ENCODE results near the gene ARL6.

Gene ARL6, protein sequence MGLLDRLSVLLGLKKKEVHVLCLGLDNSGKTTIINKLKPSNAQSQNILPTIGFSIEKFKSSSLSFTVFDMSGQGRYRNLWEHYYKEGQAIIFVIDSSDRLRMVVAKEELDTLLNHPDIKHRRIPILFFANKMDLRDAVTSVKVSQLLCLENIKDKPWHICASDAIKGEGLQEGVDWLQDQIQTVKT

GRCh38 chr3:97764407-97765238 lies at the start of gene ARL6:
ARL6 (plus strand) TSS chr3:97764758; CDS start chr3:97768108, 3,350 bp downstream.
- peak; percentile 86 for DNase-seq (ENCODE audit: low spot score)

GRCh38 chr3:97719156-97719821 lies 45.3 kb upstream of the ARL6 start:
- DNase-seq (ENCODE audit: low spot score): peak; percentile 62

DNA sequence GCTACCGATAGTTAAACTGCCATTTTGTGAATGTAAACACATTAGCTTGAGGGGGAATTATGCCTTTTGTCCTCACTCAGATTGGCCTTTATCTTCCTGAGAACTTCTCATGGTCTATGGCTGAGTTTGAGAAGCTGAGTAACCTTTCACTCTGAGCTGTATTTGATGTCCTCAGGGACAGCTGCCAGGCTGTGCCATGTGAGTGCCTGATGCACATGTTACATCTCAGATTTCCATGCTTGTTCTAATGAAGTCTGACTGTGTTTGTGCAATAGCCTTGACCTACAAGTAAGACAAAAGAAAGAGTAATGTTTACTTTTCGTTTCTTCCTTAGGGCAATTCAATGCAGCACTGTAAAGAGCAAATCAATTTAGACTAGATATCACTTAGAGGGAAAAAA lies 44.1 kb upstream of the ARL6 start:
- DNase-seq (ENCODE audit: low spot score): no peak

DNA sequence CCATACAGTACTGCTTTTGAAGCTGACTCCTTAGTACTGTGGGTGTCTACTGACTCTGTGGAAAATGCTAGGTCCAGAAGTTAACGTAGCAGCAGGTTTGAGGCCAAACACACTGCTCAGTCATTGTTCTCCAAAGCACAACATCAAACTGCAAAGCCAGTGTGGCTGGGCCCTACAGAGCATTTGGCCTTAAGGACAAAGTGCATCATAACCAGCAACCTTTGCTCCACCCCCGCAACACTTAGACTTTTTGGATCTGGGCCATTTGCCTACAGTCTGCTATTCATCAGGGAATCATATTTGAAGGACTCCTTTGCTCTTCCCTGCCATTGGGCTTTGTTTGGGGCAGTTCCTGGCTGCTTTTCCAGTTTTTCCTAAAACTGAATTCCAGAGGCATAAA lies 43.1 kb upstream of the ARL6 start:
- DNase-seq (ENCODE audit: low spot score): no peak

DNA sequence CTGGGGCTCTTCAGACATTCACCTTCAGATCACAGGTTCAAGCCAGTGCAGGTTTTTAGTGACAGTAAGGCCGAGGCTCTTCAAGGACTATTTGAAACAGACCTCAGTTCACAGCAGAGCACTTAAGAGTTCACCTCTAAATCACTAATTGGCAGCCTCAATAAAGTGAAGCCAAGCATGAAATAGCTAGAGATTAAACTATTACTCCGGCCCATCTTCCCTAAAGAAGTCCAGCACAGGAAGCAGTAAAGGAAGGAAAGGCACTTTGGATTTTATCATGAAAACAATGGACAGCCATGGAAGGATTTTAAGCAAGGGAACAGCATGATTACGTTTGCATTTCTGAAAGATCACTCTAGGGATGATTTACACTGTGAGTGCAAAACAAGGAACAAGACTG lies 27.6 kb upstream of the ARL6 start:
- no peak for DNase-seq (ENCODE audit: low spot score)

DNA sequence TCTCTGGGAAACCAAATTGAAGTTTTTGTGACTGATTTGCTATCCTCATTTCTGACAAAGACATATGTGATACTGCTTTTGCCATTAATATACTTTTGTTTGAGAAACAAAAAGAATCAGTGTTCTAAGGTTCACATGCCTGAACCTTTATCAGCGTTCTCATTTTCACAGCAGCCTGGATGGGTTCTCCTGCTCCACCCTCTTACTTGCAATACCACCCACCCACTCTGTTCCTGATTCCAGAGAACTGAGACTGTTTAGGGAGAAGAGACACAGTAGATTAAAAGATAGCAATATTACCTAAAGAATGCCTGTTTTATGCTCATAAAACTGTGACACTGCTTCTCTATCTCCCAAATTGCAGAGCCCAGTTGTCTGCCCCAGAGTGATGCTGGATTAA lies 25.8 kb upstream of the ARL6 start:
- no peak for DNase-seq (ENCODE audit: low spot score)

DNA sequence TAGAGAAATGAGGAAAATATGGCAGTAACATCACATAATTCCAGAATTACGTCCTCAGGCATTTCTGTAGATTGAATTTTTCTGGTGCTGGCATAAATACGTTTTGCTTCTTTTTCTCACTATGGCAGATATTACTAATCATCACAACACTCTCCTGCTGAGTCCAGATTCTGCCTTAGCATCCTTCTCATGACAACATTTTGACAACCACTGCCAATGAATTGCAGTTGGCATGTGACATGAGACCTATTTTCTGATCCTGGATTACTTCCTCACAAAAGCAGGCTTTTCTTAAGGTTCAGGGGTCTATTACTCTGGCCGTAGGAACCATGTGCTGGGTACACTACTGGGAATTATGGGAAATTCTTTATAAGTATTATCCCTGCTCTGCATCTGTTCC lies 22.5 kb upstream of the ARL6 start:
- DNase-seq (ENCODE audit: low spot score): no peak

- DNase-seq (ENCODE audit: low spot score): no peak
Measured at GRCh38 chr3:97744289-97744688, 20.3 kb upstream of the ARL6 start.

GRCh38 chr3:97763586-97764406 lies 762 bp upstream of the ARL6 start:
- no peak for DNase-seq (ENCODE audit: low spot score)

DNA sequence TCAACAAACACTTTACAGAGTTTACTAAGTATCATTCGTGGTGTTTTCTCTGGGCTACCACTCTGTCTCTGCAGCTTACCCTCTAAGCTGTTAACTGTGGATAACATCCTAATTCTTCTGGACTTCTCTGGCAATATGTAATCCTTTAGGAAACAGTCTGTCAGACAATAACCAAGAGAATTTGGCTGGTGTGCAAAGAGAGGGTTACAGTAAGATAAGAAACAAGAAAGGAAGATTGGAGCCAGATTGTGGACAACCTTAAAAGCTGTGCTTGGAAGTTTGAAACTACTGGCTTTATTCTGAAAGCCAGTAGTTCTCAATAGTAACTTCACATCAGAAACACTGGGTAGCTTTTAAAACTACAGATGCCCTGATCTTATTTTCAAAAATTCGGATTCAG lies 778 bp downstream of the ARL6 start:
- DNase-seq (ENCODE audit: low spot score): no peak

DNA sequence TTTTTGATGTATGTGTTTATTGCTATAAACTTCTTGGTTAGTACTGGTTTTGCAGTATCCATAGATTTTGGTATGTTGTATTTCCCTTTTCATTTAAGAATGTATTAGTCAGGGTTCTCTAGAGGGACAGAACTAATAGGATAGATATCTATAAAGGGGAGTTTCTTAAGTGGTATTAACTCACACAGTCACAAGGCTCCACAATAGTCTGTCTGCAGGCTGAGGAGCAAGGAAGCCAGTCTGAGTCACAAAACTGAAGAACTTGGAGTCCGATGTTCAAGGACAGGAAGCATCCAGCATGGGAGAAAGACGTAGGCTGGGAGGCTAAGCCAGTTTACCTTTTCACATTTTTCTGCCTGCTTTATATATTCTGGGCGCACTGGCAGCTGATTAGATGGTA lies 8.4 kb downstream of the ARL6 start:
- DNase-seq (ENCODE audit: low spot score): no peak

DNA sequence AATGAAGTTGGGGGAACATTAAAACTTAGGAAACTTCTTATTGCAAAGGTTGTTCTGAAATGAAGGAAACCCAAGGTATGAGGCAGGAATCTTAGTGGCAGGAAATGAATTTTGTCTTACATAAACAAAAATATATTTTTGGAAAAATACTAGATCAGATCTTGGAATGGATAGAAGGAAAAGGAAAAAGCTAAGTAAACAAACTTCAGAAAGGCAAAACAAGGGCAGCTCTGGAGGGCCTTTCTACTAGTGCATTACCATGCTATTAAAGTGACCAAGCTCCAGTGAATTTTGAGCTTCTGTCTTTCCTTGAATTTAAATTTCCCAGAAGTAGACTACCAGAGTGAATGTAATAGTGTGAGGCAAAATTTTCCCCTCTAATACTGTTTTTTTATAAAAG lies 13.6 kb downstream of the ARL6 start:
- DNase-seq (ENCODE audit: low spot score): no peak

GRCh38 chr3:97793420-97794019 lies 29.0 kb downstream of the ARL6 start:
- DNase-seq (ENCODE audit: low spot score): peak; percentile 14

- no peak for DNase-seq (ENCODE audit: low spot score)
Measured at GRCh38 chr3:97795951-97796350, 31.4 kb downstream of the ARL6 start.

DNA sequence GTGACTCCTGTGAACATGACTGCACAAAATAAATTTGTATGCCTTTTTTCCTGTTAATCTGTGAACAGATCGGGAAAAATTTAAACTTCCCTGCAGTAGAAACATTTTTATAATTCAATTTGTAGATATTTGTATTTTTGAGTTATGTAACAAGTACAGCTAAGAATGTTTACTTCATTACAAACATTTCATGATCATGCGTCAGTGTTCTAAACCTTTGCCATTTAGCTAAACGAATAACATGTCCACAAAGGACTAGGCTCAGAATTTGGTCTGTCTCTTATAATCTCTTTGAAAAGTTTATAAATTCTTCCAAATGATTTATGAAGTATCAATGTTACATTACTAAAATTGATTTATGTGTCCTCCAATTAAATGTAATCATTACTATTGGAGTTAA lies 39.9 kb downstream of the ARL6 start:
- no peak for DNase-seq (ENCODE audit: low spot score)

DNA sequence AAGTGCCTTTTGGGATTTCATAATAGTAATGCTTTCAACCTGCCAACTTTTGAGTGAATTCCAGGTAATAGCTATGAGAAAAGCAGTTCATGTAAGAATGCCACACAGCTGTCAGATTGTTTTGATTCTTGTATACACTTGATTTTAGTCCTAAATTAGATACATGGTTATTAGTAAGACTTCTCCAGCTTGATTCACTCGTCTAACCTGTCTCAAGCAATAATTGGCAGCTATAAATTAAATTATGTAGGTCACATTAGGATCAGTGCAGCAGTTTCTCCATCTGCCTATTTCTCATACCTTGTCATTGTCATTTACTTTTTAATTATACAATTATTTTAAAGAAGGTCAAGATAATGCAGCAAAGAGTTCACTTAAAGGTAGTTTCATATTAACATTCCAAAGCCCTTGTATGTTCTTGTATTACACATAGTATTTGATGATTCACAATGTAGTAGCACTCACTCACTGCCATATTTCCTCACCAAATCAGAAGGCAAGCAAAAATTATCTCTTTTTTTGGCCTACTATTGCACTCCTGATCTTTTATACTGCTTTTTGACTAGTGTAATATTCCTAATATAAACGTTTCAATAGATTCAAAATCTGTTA lies 46.3 kb downstream of the ARL6 start:
- no peak for DNase-seq (ENCODE audit: low spot score)

GRCh38 chr3:97815149-97815917 lies 50.8 kb downstream of the ARL6 start:
- DNase-seq (ENCODE audit: low spot score): no peak

- DNase-seq (ENCODE audit: low spot score): no peak
Measured at GRCh38 chr3:97816811-97817210, 52.3 kb downstream of the ARL6 start.

DNA sequence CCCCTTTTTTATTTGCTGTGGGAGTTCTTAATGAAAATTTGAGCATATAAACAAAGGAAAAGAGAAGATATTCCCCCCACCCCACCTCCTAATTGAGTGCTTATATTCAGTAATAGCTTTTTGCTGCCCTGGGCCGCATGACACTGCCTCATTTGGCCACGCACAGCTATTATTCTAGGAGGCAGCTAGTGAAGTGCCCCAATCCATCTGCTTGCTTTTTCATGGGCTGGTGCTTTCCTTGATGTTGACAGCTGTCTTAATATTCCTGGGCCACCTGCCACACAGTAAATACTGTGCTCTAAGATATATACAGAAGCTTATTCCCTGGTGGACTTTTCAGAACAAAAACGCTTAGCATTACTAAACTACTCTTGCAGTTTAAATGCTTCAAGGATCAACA lies 53.4 kb downstream of the ARL6 start:
- no peak for DNase-seq (ENCODE audit: low spot score)

GRCh38 chr3:97820780-97821179 lies 56.2 kb downstream of the ARL6 start:
- no peak for DNase-seq (ENCODE audit: low spot score)

DNA sequence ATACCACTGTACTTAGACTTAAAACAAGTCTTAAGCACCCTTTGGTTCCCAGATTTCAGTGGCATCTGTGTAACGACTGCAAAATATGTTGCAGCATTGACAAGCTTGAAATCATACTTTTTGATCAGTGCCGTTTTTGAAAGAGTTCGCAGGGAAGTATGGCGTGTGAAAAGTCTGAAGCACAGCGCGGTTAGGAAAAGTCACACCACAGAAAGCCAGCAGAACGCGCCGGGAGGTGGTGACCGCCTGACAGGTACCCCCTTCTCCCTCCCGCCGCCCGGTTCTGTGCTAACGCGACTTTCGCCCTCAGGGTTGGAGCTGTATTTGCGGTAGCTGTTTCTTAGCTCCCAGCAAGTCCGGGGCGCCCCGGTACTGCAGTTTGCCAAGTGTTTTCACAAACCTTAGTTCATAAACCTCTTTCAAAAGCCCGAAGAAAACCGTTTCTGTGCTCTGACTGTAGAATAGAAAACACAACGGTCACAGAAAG lies 56.8 kb downstream of the ARL6 start:
- peak; percentile 42 for DNase-seq (ENCODE audit: low spot score)

Data from AG08396 (cell line).